HCT116 (cell line): ENCODE measurements around the gene TMEM45B. TPM values are rescaled to one million over a fixed set of nuclear protein-coding genes. Genes with fewer than 3 reads are reported as not detected.

ENCODE experiments used
- ATAC-seq: fragments of 200-7000 bp; cut with Tn5 transposase; 2 replicates; pipeline ENCODE4 v1.9.1; 2020; ENCODE audit warnings: mild to moderate bottlenecking, moderate library complexity
- BruUV-seq: library from RNA; stranded (reverse); fragments of 400-500 nt; replicated peaks from 2 replicates; lab custom pipeline; 2021; lab: Mats Ljungman, UMichigan
- CTCF ChIA-PET: fragments of 300-600 bp; sonication (Branson Sonifier 250); formaldehyde crosslinking; loops from one replicate; lab custom pipeline; 2021; ENCODE audit warnings: antibody characterized with exemption; lab: Charles Lee
- POLR2A ChIA-PET: fragments of 300-600, 350-600 bp; sonication (Branson Sonifier 250); formaldehyde crosslinking; loops from one replicate; lab custom pipeline; 2021; ENCODE audit warnings: antibody characterized with exemption; lab: Charles Lee
- RAD21 ChIA-PET, 2 experiments: fragments of 300-600 bp; sonication (Branson Sonifier 250); formaldehyde crosslinking; loops; one replicate each; lab custom pipeline; 2023; ENCODE audit warnings: low total read pairs in 2 of 2; ENCODE audit not compliant: uncharacterized antibody in 2 of 2, unreplicated experiment in 2 of 2, low non-redundant PET in 1 of 2; lab: Charles Lee
- DNase-seq: peaks from one replicate; pipeline ENCODE4 v3.0.0-alpha.2; 2010; ENCODE audit warnings: low read depth, low spot score
- H2AFZ ChIP-seq: fragments of 200-600 bp; shearing (Covaris generic), sonication (generic); 2 replicates; pipeline ENCODE4 v1.6.1; 2017; ENCODE audit warnings: low read depth, mixed run types, mixed read lengths, antibody characterized with exemption, low read length; ENCODE audit not compliant: poor library complexity, severe bottlenecking
- H3K27ac ChIP-seq: 2 replicates; pipeline ENCODE4 v1.5.1; 2012; ENCODE audit warnings: low read depth, low read length
- H3K27me3 ChIP-seq: fragments of 200-600 bp; sonication (generic); 2 replicates; pipeline ENCODE4 v1.6.1; 2016; ENCODE audit warnings: mixed run types, low read length, mixed read lengths; ENCODE audit not compliant: insufficient read depth
- H3K36me3 ChIP-seq, 2 experiments: fragments of 200-500 bp in 1 of 2; fragments of 200-600 bp in 1 of 2; sonication (Bioruptor generic) in 1 of 2; sonication (generic) in 1 of 2; 2 replicates each; pipeline versions ENCODE4 v1.5.1 to v1.6.1; 2014 to 2016; ENCODE audit warnings: low read length in 2 of 2, inconsistent platforms in 1 of 2, mixed read lengths in 1 of 2, mixed run types in 1 of 2; ENCODE audit not compliant: insufficient read depth in 2 of 2, control insufficient read depth in 1 of 2
- H3K4me1 ChIP-seq, 2 experiments: fragments of 200-600 bp in 1 of 2; sonication (generic) in 1 of 2; 2 replicates each; pipeline versions ENCODE4 v1.5.1 to v1.6.1; 2012 to 2017; ENCODE audit warnings: low read length in 2 of 2, inconsistent platforms in 1 of 2, mild to moderate bottlenecking in 1 of 2, mixed read lengths in 1 of 2, mixed run types in 1 of 2, moderate library complexity in 1 of 2; ENCODE audit not compliant: insufficient read depth in 2 of 2, control insufficient read depth in 1 of 2
- H3K4me2 ChIP-seq: fragments of 200-600 bp; sonication (generic); 2 replicates; pipeline ENCODE4 v1.6.1; 2017; ENCODE audit warnings: mixed run types, low read length, mixed read lengths
- H3K4me3 ChIP-seq, 2 experiments: fragments of 200-600 bp in 1 of 2; sonication (generic) in 1 of 2; replicated peaks in 1 of 2; 2 replicates each; pipeline ENCODE4 v1.5.1; 2011 to 2016; ENCODE audit warnings: low read length in 2 of 2, control low read depth in 1 of 2, low read depth in 1 of 2, mild to moderate bottlenecking in 1 of 2, mixed read lengths in 1 of 2, mixed run types in 1 of 2
- H3K79me2 ChIP-seq: fragments of 200-600 bp; sonication (generic); 2 replicates; pipeline ENCODE4 v1.6.1; 2017; ENCODE audit warnings: mild to moderate bottlenecking, mixed run types, low read length, moderate library complexity, mixed read lengths; ENCODE audit not compliant: insufficient read depth
- H3K9ac ChIP-seq: fragments of 200-600 bp; sonication (generic); 2 replicates; pipeline ENCODE4 v1.6.1; 2016; ENCODE audit warnings: low read length, mixed read lengths
- H3K9me2 ChIP-seq: fragments of 200-600 bp; sonication (generic), shearing (Covaris generic); 2 replicates; pipeline ENCODE4 v1.6.1; 2017; ENCODE audit warnings: mixed run types, mild to moderate bottlenecking, moderate library complexity; ENCODE audit not compliant: insufficient read depth
- H3K9me3 ChIP-seq, 2 experiments: fragments of 200-500 bp in 1 of 2; fragments of 200-600 bp in 1 of 2; sonication (Bioruptor generic) in 1 of 2; sonication (generic) in 1 of 2; 2 replicates each; pipeline ENCODE4 v1.6.1; 2014 to 2017; ENCODE audit warnings: low read length in 2 of 2, mixed read lengths in 2 of 2, inconsistent platforms in 1 of 2, low read depth in 1 of 2, mild to moderate bottlenecking in 1 of 2, mixed run types in 1 of 2, moderate library complexity in 1 of 2; ENCODE audit not compliant: control insufficient read depth in 1 of 2, insufficient read depth in 1 of 2
- H4K20me1 ChIP-seq: fragments of 200-600 bp; sonication (generic), shearing (Covaris generic); 2 replicates; pipeline ENCODE4 v1.6.1; 2017; ENCODE audit warnings: mixed run types, mild to moderate bottlenecking, moderate library complexity; ENCODE audit not compliant: insufficient read depth
- CBX3 ChIP-seq: IDR thresholded peaks from 2 replicates; pipeline ENCODE4 v1.6.1; 2012; ENCODE audit warnings: low read depth
- CEBPB ChIP-seq: IDR thresholded peaks from 2 replicates; pipeline ENCODE4 v1.6.1; 2012; ENCODE audit warnings: low read depth
- EGR1 ChIP-seq: IDR thresholded peaks from 2 replicates; pipeline ENCODE4 v1.6.1; 2012; ENCODE audit warnings: low read depth
- ELF1 ChIP-seq: IDR thresholded peaks from 2 replicates; pipeline ENCODE4 v1.6.1; 2012; ENCODE audit warnings: low read depth, borderline replicate concordance
- EZH2 ChIP-seq: fragments of 200-600 bp; sonication (generic); IDR thresholded peaks from 2 replicates; pipeline ENCODE4 v1.6.1; 2017; ENCODE audit warnings: antibody characterized with exemption, mixed run types
- EZH2phosphoT487 ChIP-seq: fragments of 200-600 bp; IDR thresholded peaks from 2 replicates; pipeline ENCODE4 v1.6.1; 2018; ENCODE audit warnings: antibody characterized with exemption, borderline replicate concordance
- JUND ChIP-seq: IDR thresholded peaks from 2 replicates; pipeline ENCODE4 v1.6.1; 2012
- POLR2A ChIP-seq: IDR thresholded peaks from 2 replicates; pipeline ENCODE4 v1.7.0; 2011; ENCODE audit warnings: borderline replicate concordance; ENCODE audit not compliant: insufficient read depth, insufficient read length; ENCODE audit errors: extremely low read depth
- POLR2AphosphoS5 ChIP-seq: IDR thresholded peaks from 2 replicates; pipeline ENCODE4 v1.6.1; 2011; ENCODE audit warnings: mild to moderate bottlenecking, low read depth, low read length, moderate library complexity
- SIN3A ChIP-seq: IDR thresholded peaks from 2 replicates; pipeline ENCODE4 v1.6.1; 2012; ENCODE audit warnings: low read depth
- SP1 ChIP-seq: IDR thresholded peaks from 2 replicates; pipeline ENCODE4 v1.6.1; 2012; ENCODE audit warnings: low read depth
- SRF ChIP-seq: IDR thresholded peaks from 2 replicates; pipeline ENCODE4 v1.6.1; 2012; ENCODE audit warnings: low read depth
- TCF7L2 ChIP-seq: IDR thresholded peaks from 2 replicates; pipeline ENCODE4 v1.7.0; 2011; ENCODE audit warnings: borderline replicate concordance, inconsistent platforms; ENCODE audit not compliant: insufficient read depth, insufficient read length; ENCODE audit errors: extremely low read depth
- YY1 ChIP-seq: IDR thresholded peaks from 2 replicates; pipeline ENCODE4 v1.6.1; 2011; ENCODE audit warnings: low read length, low read depth, moderate library complexity, mild to moderate bottlenecking; ENCODE audit not compliant: insufficient replicate concordance; ENCODE audit errors: extremely low read depth
- ZFX ChIP-seq: fragments of 450-650 bp; IDR thresholded peaks from 2 replicates; pipeline ENCODE4 v1.6.1; 2017
- ZNF274 ChIP-seq: fragments of 200-500 bp; sonication (Bioruptor generic); IDR thresholded peaks from 2 replicates; pipeline ENCODE4 v1.6.1; 2014; ENCODE audit warnings: mild to moderate bottlenecking, low read depth, low read length, inconsistent platforms
- intact Hi-C: fragments of 100-400 bp; cut with micrococcal nuclease; formaldehyde crosslinking; loops from 2 replicates; pipeline ENCODE4 v1.10.0; 2022
- total RNA-seq: library from RNA; stranded (reverse); gene quantifications from one replicate; pipeline ENCODE4 v1.2.1, GENCODE V29; 2021; ENCODE audit not compliant: unreplicated experiment
- TF ChIP-seq, protein P1 (sequence below), 3 experiments: fragments of 200-600 bp in 1 of 3; sonication (generic) in 1 of 3; IDR thresholded peaks in 2 of 3; conservative IDR thresholded peaks in 1 of 3; 2 replicates each; pipeline ENCODE4 v1.5.1; 2012 to 2017; ENCODE audit warnings: low read depth in 2 of 3, low read length in 2 of 3, antibody characterized with exemption in 1 of 3, borderline replicate concordance in 1 of 3, control low read depth in 1 of 3, mild to moderate bottlenecking in 1 of 3, mixed read lengths in 1 of 3, mixed run types in 1 of 3, moderate library complexity in 1 of 3; ENCODE audit not compliant: insufficient read depth in 1 of 3
- TF ChIP-seq, protein P2 (sequence below): IDR thresholded peaks from 2 replicates; pipeline ENCODE4 v1.6.1; 2012

The TMEM45B gene
- total RNA-seq, 1 experiment from 2014 or later = not detected

- ChIA-PET POLR2A (no interaction called here), CTCF (no interaction called here), RAD21 (no interaction called here)
- Histone ChIP-seq H3K79me2 (no peaks in the 10 kb centered on the region), H3K4me2 (no peak overlapping the region), H3K27me3 (no peaks in the 10 kb centered on the region), H3K4me1 (no peaks in the 10 kb centered on the region), H3K4me3 (no peak overlapping the region), H3K27ac (no peak overlapping the region), H2AFZ (no peak overlapping the region), H3K9ac (no peak overlapping the region), H3K9me3 (no peaks in the 10 kb centered on the region), H3K36me3 (no peaks in the 10 kb centered on the region), H4K20me1 (no peaks in the 10 kb centered on the region), H3K9me2 (no peaks in the 10 kb centered on the region)
- DNase-seq = no peak
- ATAC-seq = no peak
- no peak for TF ChIP-seq POLR2A
- TF ChIP-seq YY1 = no peak
- no peak for TF ChIP-seq CBX3
- TF ChIP-seq ZNF274 = no peak
- no peak for TF ChIP-seq JUND
- no peak for TF ChIP-seq TCF7L2
- TF ChIP-seq ZFX = no peak
- TF ChIP-seq CEBPB = no peak
- TF ChIP-seq EGR1 = no peak
- no peak for TF ChIP-seq SRF
- no peak for TF ChIP-seq EZH2
- intact Hi-C loops = loop anchor here (5.0 to 10.0 kb wide), 2 partner anchors 345 to 647 kb away; no protein-coding TSS in a partner anchor
- BruUV-seq = no TSS peak
These were observed 28.0 kb upstream of the TMEM45B start for GRCh38 chr11:129787532-129788155.

GRCh38 chr11:129788278-129788677 is 27.4 kb upstream of the TMEM45B start:
- H2AFZ ChIP-seq = no peak overlapping the region
- no peaks in the 10 kb centered on the region for H3K27me3 ChIP-seq
- H3K9me2 ChIP-seq = no peaks in the 10 kb centered on the region
- DNase-seq = no peak
- H3K9ac ChIP-seq = no peak overlapping the region
- no TSS peak for BruUV-seq
- H4K20me1 ChIP-seq = no peaks in the 10 kb centered on the region
- ChIA-PET RAD21 (no interaction called here), POLR2A (no interaction called here), CTCF (no interaction called here)
- H3K36me3 ChIP-seq = no peaks in the 10 kb centered on the region
- H3K4me2 ChIP-seq = no peak overlapping the region
- no peaks in the 10 kb centered on the region for H3K9me3 ChIP-seq
- intact Hi-C loops = loop anchor here (5.0 to 10.0 kb wide), 2 partner anchors 344 to 647 kb away; no protein-coding TSS in a partner anchor
- TF ChIP-seq EZH2phosphoT487 (no peak), ELF1 (no peak), ZFX (no peak), EZH2 (no peak), POLR2AphosphoS5 (no peak), TCF7L2 (no peak), EGR1 (no peak), SP1 (no peak), SIN3A (no peak)
- TF ChIP-seq, protein P1, sequence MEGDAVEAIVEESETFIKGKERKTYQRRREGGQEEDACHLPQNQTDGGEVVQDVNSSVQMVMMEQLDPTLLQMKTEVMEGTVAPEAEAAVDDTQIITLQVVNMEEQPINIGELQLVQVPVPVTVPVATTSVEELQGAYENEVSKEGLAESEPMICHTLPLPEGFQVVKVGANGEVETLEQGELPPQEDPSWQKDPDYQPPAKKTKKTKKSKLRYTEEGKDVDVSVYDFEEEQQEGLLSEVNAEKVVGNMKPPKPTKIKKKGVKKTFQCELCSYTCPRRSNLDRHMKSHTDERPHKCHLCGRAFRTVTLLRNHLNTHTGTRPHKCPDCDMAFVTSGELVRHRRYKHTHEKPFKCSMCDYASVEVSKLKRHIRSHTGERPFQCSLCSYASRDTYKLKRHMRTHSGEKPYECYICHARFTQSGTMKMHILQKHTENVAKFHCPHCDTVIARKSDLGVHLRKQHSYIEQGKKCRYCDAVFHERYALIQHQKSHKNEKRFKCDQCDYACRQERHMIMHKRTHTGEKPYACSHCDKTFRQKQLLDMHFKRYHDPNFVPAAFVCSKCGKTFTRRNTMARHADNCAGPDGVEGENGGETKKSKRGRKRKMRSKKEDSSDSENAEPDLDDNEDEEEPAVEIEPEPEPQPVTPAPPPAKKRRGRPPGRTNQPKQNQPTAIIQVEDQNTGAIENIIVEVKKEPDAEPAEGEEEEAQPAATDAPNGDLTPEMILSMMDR (IDR thresholded peaks at IDR 0.05 in 2 of 3, conservative IDR thresholded peaks at IDR 0.05 in 1 of 3; ENCODE audit: borderline replicate concordance in 1 of 3, insufficient read depth in 1 of 3, low read depth in 2 of 3, low read length in 2 of 3) = no peak
- TF ChIP-seq, protein P2, sequence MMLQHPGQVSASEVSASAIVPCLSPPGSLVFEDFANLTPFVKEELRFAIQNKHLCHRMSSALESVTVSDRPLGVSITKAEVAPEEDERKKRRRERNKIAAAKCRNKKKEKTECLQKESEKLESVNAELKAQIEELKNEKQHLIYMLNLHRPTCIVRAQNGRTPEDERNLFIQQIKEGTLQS = no peak
- no peak for ATAC-seq
- H3K79me2 ChIP-seq = no peaks in the 10 kb centered on the region
- no peak overlapping the region for H3K4me3 ChIP-seq
- H3K27ac ChIP-seq = no peak overlapping the region
- no peaks in the 10 kb centered on the region for H3K4me1 ChIP-seq
